NB4 (cell line): Measurements from ENCODE around the gene CD300LG.

ENCODE experiments used
- CTCF ChIP-seq: IDR thresholded peaks from one replicate; pipeline ENCODE4 v1.5.1; 2012; ENCODE audit warnings: low read depth, low read length
- POLR2A ChIP-seq: IDR thresholded peaks from 2 replicates; pipeline ENCODE4 v1.6.1; 2011; ENCODE audit warnings: mild to moderate bottlenecking; ENCODE audit not compliant: insufficient read length; ENCODE audit errors: extremely low read depth

GRCh38 chr17:43842975-43843325 is 4.0 kb upstream of the CD300LG start:
- TF ChIP-seq CTCF (no peak), POLR2A (no peak)
